Fibroblast of mammary gland (primary cell): Measurements from ENCODE around the gene C10orf90.

Source experiments
- DNase-seq: peaks from one replicate; pipeline ENCODE4 v3.0.0-alpha.2; 2010; ENCODE audit warnings: low read depth
- H3K4me3 ChIP-seq: 2 replicates; pipeline ENCODE4 v1.5.1; 2011; ENCODE audit warnings: low read depth, mild to moderate bottlenecking, low read length, moderate library complexity; ENCODE audit not compliant: control insufficient read depth
- TF ChIP-seq, protein P1 (sequence below): conservative IDR thresholded peaks from 2 replicates; pipeline ENCODE4 v1.5.1; 2011; ENCODE audit warnings: low read depth, low read length, inconsistent platforms; ENCODE audit not compliant: control insufficient read depth, insufficient read depth

The C10orf90 gene

DNA sequence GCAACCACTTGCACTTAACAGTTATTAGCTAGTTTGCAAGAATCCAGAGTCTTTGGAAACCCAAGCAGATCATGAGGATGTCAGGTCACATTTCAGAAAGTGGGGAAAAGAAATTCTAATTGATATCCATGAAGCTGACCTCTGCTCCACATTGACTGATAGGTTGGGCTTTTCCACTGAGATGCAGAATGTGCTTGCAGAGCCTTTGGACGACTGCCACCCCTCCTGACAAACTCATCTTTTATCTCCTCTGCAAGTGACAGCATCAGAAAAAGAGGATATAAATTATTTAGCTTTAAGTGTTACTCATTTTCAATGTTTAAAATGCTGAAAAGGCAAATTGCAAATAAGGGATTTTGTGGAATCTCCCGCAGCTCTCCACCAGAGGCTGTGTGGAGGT, 75.3 kb downstream of the C10orf90 start:
- no peak overlapping the region for H3K4me3 ChIP-seq
- DNase-seq, result no peak
- TF ChIP-seq, protein P1, sequence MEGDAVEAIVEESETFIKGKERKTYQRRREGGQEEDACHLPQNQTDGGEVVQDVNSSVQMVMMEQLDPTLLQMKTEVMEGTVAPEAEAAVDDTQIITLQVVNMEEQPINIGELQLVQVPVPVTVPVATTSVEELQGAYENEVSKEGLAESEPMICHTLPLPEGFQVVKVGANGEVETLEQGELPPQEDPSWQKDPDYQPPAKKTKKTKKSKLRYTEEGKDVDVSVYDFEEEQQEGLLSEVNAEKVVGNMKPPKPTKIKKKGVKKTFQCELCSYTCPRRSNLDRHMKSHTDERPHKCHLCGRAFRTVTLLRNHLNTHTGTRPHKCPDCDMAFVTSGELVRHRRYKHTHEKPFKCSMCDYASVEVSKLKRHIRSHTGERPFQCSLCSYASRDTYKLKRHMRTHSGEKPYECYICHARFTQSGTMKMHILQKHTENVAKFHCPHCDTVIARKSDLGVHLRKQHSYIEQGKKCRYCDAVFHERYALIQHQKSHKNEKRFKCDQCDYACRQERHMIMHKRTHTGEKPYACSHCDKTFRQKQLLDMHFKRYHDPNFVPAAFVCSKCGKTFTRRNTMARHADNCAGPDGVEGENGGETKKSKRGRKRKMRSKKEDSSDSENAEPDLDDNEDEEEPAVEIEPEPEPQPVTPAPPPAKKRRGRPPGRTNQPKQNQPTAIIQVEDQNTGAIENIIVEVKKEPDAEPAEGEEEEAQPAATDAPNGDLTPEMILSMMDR, result no peak

DNA sequence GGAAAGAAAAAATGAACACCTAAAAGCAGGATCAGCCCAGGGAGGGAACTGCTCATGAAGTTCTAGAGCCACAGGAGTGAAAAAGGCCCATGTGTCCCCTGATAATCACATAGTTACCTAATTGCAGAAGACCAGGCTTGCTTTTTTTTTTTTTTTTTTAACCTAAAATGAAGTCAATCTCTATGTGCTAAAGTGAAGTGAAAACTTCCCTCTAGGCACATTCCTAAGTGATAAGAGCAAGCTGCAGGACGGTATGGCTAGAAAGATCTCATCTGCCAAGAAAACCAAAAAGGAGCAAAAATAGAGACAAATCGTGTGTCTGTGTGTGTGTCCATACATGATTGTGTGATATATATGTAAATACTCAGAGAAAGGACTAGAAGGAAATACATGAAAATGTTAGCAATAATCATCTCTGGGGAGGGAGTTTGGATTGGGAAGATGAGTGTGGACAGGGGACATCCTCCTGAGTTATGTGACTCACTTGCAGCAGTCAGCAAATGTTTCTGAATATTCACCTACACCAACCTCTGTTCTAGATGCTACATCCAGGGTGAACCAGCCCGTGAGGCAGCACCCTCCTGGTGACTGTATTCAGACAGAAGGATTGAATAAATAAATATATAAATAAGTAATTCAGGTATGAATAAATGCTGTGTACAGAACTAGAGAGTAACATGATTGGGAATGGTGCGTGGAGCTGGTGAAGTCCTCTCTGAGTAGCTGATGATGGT, 76.4 kb downstream of the C10orf90 start:
- TF ChIP-seq, protein P1, result no peak
- no peak for DNase-seq
- no peak overlapping the region for H3K4me3 ChIP-seq

DNA sequence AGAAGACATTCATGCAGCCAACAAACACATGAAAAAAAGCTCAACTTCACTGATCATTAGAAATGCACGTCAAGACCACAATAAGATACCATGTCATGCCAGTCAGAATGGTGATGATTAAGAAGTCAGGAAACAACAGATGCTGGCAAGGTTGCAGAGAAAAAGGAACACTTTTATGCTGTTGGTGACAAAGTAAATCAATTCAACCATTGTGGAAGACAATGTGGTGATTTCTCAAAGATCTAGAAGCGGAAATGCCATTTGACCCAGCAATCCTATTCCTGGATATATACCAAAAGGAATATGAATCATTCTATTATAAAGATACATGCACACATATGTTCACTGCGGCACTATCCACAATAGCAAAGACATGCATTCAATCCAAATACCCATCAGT, 77.6 kb downstream of the C10orf90 start:
- DNase-seq, result no peak
- no peak overlapping the region for H3K4me3 ChIP-seq
- TF ChIP-seq, protein P1, result no peak

DNA sequence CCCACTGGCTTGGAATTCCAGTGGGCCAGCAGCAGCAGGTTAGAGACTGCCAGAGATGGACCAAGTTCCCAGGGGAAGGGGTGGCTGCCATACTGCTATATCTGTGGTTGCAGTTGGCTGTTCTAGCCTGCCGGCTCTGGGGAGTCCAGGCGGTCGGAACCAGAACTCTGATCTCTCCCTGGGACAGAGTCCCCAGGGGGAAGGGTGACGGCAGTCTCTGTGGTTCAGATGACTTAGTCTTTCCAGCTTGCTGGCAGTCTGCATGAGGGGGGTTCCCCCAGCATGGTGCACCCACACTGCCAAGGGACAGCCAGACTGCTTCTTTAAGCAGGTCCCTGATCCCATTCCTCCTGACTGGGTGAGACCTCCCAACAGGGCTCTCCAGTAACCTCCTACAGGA, 82.5 kb downstream of the C10orf90 start:
- H3K4me3 ChIP-seq, result no peak overlapping the region
- DNase-seq, result no peak
- TF ChIP-seq, protein P1, result no peak

DNA sequence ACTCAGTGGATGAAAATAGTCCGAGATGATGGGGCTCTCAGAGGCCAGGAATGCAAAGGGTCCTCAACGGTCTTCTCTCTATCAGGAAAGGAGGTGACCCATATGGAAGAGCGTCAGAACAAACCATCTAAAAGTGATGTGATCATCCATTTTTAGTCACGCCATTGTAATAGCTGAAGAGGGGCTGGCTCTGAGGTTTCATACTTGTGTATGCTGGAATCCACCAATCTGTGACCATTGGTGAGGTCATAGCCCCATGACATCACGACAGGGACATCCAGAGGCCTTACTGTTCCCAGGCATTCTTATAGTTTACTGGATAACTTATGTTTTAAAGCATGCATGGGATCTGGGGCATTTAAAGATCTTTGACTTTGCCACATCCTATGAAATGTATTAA, 83.6 kb downstream of the C10orf90 start:
- TF ChIP-seq, protein P1, result no peak
- no peak overlapping the region for H3K4me3 ChIP-seq
- DNase-seq, result no peak

DNA sequence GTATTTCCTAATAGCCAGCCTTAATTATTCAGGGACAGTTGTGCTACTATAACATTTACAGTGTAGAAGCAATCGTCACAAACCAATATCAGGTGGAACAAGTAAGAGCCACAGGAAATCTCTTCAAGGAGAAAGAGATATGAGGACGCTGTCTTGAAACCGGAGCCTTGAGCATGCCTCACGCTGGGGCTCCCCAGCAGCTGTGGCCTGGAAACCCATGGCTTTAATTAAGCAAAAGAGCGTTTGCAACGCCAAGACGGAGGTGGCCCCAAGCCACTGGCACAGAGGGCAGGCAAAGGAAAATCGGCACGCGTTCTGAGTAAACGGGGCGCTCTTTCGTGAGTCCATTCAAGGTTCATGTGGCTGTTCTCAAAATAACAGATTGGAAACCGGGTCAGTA, 84.4 kb downstream of the C10orf90 start:
- H3K4me3 ChIP-seq, result no peak overlapping the region
- TF ChIP-seq, protein P1, result no peak
- DNase-seq, result no peak
